ENCODE data around the gene PODXL2. TPM values are rescaled to one million over a fixed set of nuclear protein-coding genes. Genes with fewer than 3 reads are reported as not detected.

PODXL2 gene
- total RNA-seq, 1 experiment from 2014 or later: 5.7 TPM

- DNase-seq (ENCODE audit: low read depth, low spot score) (no peak), ATAC-seq (peak; percentile 25)
- BruUV-seq (replicated peaks): no TSS peak
- Histone ChIP-seq H2AFZ (ENCODE audit: low read depth, low read length, poor library complexity, severe bottlenecking) (no peak overlapping the region), H3K27ac (ENCODE audit: low read depth, low read length) (peak overlapping the region; percentile 97), H3K4me3 (replicated peaks in 1 of 2; ENCODE audit: low read depth in 1 of 2, low read length in 2 of 2) (peak overlapping the region; percentile 78 to 95), H3K4me1 (ENCODE audit: control insufficient read depth in 1 of 2, insufficient read depth in 2 of 2, low read length in 2 of 2) (peaks cover 18 to 32% of the 10 kb centered on the region in 2 experiments), H4K20me1 (ENCODE audit: insufficient read depth) (no peaks in the 10 kb centered on the region), H3K9ac (ENCODE audit: low read length) (peak overlapping the region; percentile 95), H3K36me3 (ENCODE audit: control insufficient read depth in 1 of 2, insufficient read depth in 2 of 2, low read length in 2 of 2) (peaks cover 0 to 7% of the 10 kb centered on the region in 2 experiments; a peak in 1 of 4 replicates), H3K9me2 (ENCODE audit: insufficient read depth) (no peaks in the 10 kb centered on the region), H3K79me2 (ENCODE audit: insufficient read depth, low read length) (peaks cover 61% of the 10 kb centered on the region), H3K27me3 (ENCODE audit: insufficient read depth, low read length) (no peaks in the 10 kb centered on the region), H3K9me3 (ENCODE audit: control insufficient read depth in 1 of 2, insufficient read depth in 1 of 2, low read depth in 1 of 2, low read length in 2 of 2) (no peaks in the 10 kb centered on the region), H3K4me2 (ENCODE audit: low read length) (peak overlapping the region; percentile 99)
- intact Hi-C loops (cut with micrococcal nuclease): no loop called here
- TF ChIP-seq EZH2phosphoT487 (IDR thresholded peaks at IDR 0.05; ENCODE audit: borderline replicate concordance): no peak
- TF ChIP-seq SRF (IDR thresholded peaks at IDR 0.05; ENCODE audit: low read depth): no peak
- no peak for TF ChIP-seq MAX (IDR thresholded peaks at IDR 0.05)
- TF ChIP-seq POLR2A (IDR thresholded peaks at IDR 0.05; ENCODE audit: borderline replicate concordance, extremely low read depth, insufficient read depth, insufficient read length): no peak
- no peak for TF ChIP-seq TCF7L2 (IDR thresholded peaks at IDR 0.05; ENCODE audit: borderline replicate concordance, extremely low read depth, insufficient read depth, insufficient read length)
- TF ChIP-seq JUND (IDR thresholded peaks at IDR 0.05): no peak
- no peak for TF ChIP-seq ZNF274 (IDR thresholded peaks at IDR 0.05; ENCODE audit: low read depth, low read length)
- no peak for TF ChIP-seq EZH2 (IDR thresholded peaks at IDR 0.05)
- TF ChIP-seq ZFX (IDR thresholded peaks at IDR 0.05): no peak
- no peak for TF ChIP-seq SIN3A (IDR thresholded peaks at IDR 0.05; ENCODE audit: low read depth)
- no peak for TF ChIP-seq FOSL1 (IDR thresholded peaks at IDR 0.05; ENCODE audit: low read depth)
- no peak for TF ChIP-seq ELF1 (IDR thresholded peaks at IDR 0.05; ENCODE audit: borderline replicate concordance, low read depth)
- TF ChIP-seq YY1 (IDR thresholded peaks at IDR 0.05; ENCODE audit: extremely low read depth, insufficient replicate concordance, low read depth, low read length): no peak
- TF ChIP-seq ZBTB33 (IDR thresholded peaks at IDR 0.05; ENCODE audit: extremely low read depth, insufficient replicate concordance, low read length): no peak
- no peak for TF ChIP-seq SP1 (IDR thresholded peaks at IDR 0.05; ENCODE audit: low read depth)
- no peak for TF ChIP-seq CBX3 (IDR thresholded peaks at IDR 0.05; ENCODE audit: low read depth)
- no peak for TF ChIP-seq EGR1 (IDR thresholded peaks at IDR 0.05; ENCODE audit: low read depth)
- no peak for TF ChIP-seq CTCF (IDR thresholded peaks at IDR 0.05 in 2 of 3, conservative IDR thresholded peaks at IDR 0.05 in 1 of 3; ENCODE audit: borderline replicate concordance in 1 of 3, insufficient read depth in 1 of 3, low read depth in 2 of 3, low read length in 2 of 3)
- CTCF ChIA-PET: interaction anchor here (1.0 to 2.1 kb wide), 2 partner anchors 14 kb away, joined by 3 to 7 read pairs; no protein-coding TSS in a partner anchor
- RAD21 ChIA-PET (ENCODE audit: low non-redundant PET in 1 of 2, low total read pairs in 2 of 2, uncharacterized antibody in 2 of 2, unreplicated experiment in 2 of 2): no interaction called here
- POLR2A ChIA-PET: interaction anchor here (1.8 kb wide), 1 partner anchor 10 kb away, joined by 4 read pairs; no protein-coding TSS in a partner anchor
Observed at GRCh38 chr3:127588806-127589577, 40.0 kb upstream of the PODXL2 start.
